Stomach (tissue), 9 donors: ENCODE measurements around the gene USP48. TPM values are rescaled to one million over a fixed set of nuclear protein-coding genes. Genes with fewer than 3 reads are reported as not detected.

Experiments
- DNase-seq, 2 donors: peaks; one replicate each; pipeline versions ENCODE4 v3.0.0 to v3.0.0-alpha.2; 2013 to 2019
- H3K27ac ChIP-seq, 5 donors: fragments of 200-600 bp in 4 of 5; sonication (generic) in 4 of 5; one replicate each; pipeline ENCODE4 v1.5.1; 2013 to 2019; ENCODE audit warnings: mild to moderate bottlenecking in 1 of 5, moderate library complexity in 1 of 5
- H3K27me3 ChIP-seq, 3 donors: fragments of 200-600 bp; sonication (generic); one replicate each; pipeline ENCODE4 v1.5.1; 2017 to 2019; ENCODE audit warnings: mixed run types in 1 of 3
- H3K36me3 ChIP-seq, 4 donors: fragments of 200-600 bp; sonication (generic); 1 replicate in 3 of 4; 2 replicates in 1 of 4; pipeline ENCODE4 v1.5.1; 2016 to 2019
- H3K4me1 ChIP-seq, 4 donors: fragments of 200-600 bp; sonication (generic); one replicate each; pipeline ENCODE4 v1.5.1; 2016 to 2019
- H3K4me3 ChIP-seq, 4 donors: fragments of 200-600 bp; sonication (generic) in 3 of 4; one replicate each; pipeline ENCODE4 v1.5.1; 2016 to 2019; ENCODE audit warnings: mild to moderate bottlenecking in 1 of 4
- H3K9me3 ChIP-seq, 4 donors: fragments of 200-600 bp; sonication (generic); one replicate each; pipeline ENCODE4 v1.5.1; 2016 to 2019
- EP300 ChIP-seq: sonication (generic); formaldehyde crosslinking; IDR thresholded peaks from one replicate; pipeline ENCODE4 v1.6.1; 2017; ENCODE audit warnings: antibody characterized with exemption
- POLR2A ChIP-seq, 4 donors: fragments of 450-650 bp; IDR thresholded peaks; one replicate each; pipeline ENCODE4 v1.6.1; 2016; ENCODE audit warnings: antibody characterized with exemption in 4 of 4, control low read depth in 2 of 4, mild to moderate bottlenecking in 1 of 4, moderate library complexity in 1 of 4
- POLR2AphosphoS5 ChIP-seq, 3 donors: sonication (generic); formaldehyde crosslinking; IDR thresholded peaks; one replicate each; pipeline ENCODE4 v1.6.1; 2016; ENCODE audit warnings: antibody characterized with exemption in 3 of 3
- WGBS, 5 donors: extraction: QIAGEN DNeasy Blood & Tissue Kit in 3 of 5; methylation state at CpG; one replicate each; pipeline versions ENCODE4 v1.1.5 to v1.1.7; 2013 to 2018; 5-methylcytosine and 5-hydroxymethylcytosine counted together
- intact Hi-C: fragments of 100-400 bp; cut with DNase I; formaldehyde crosslinking; loops from one replicate; pipeline ENCODE4 v1.15.1; 2023; ENCODE audit warnings: low total_unique reads
- polyA plus RNA-seq, 3 donors: library from polyadenylated mRNA; stranded (reverse); fragments of 200-250 nt; gene quantifications; one replicate each; pipeline ENCODE4 v1.2.3, GENCODE V29; 2013
- total RNA-seq, 5 donors: library from RNA; depleted of rRNA; stranded (reverse); fragments of >200 nt; gene quantifications; one replicate each; pipeline versions ENCODE4 v1.1.0 to v1.2.3, GENCODE V29; 2014 to 2016
- TF ChIP-seq, protein P1 (sequence below), 7 experiments: fragments of 450-650 bp in 4 of 7; fragments of 200-600 bp in 3 of 7; sonication (generic) in 3 of 7; IDR thresholded peaks; one replicate each; pipeline ENCODE4 v1.5.1; 2016 to 2019; ENCODE audit warnings: antibody characterized with exemption in 7 of 7, control low read depth in 2 of 7, mild to moderate bottlenecking in 1 of 7
- donor health status: healthy with polysubstance abuse.
- donor health status: Bipolar disorder and iron deficiency.
- donor health status: healthy.

The USP48 gene
- total and polyA plus RNA-seq, 8 donors, result 12.7 to 144 (median 78.7) TPM

DNA sequence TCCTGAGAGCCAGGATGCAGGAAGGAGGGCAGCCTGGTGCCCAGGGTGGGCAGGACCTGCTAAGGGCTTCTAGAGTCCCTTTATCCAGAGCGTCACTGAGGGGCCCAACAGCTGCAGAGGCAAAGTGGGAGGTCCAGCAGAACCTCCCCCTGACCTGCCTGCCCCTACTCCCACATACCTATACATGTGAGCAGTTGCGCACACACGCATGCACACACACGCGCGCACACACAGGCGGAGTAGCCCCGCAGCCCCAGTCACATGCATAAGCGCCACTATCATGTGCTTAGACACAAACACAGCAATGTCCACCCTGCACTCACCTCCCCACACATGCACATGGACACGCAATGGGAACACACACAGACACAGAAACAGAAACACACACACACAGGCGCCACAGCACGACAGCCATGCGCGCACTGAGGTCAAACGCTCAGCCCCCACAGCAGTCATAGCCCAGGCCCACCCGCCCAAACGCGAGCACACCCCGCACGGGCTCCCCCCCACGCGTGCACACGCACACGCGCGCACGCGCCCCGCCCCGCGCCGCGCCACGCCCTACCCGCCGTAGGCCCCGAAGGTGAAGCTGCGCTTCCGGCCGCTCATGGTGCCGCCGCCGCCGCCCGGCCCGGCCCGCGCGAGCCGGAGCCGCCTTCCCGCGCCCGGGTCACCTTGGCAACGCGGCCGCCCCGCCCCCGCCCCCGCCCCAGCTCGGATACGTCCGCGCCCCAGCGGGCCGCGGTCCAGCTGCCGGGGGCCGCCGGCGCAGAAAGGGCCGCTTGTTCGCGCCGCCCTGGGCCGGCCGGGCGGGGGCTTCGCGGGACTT lies 131.5 kb downstream of the USP48 start:
- H3K9me3 ChIP-seq, result no peaks in the 10 kb centered on the region
- peaks cover 18 to 39% (median 26%) of the 10 kb centered on the region in 4 donors for H3K4me1 ChIP-seq
- H3K27me3 ChIP-seq, result peaks cover 3 to 53% (median 5%) of the 10 kb centered on the region in 3 donors
- TF ChIP-seq EP300, result no peak
- TF ChIP-seq, protein P1, sequence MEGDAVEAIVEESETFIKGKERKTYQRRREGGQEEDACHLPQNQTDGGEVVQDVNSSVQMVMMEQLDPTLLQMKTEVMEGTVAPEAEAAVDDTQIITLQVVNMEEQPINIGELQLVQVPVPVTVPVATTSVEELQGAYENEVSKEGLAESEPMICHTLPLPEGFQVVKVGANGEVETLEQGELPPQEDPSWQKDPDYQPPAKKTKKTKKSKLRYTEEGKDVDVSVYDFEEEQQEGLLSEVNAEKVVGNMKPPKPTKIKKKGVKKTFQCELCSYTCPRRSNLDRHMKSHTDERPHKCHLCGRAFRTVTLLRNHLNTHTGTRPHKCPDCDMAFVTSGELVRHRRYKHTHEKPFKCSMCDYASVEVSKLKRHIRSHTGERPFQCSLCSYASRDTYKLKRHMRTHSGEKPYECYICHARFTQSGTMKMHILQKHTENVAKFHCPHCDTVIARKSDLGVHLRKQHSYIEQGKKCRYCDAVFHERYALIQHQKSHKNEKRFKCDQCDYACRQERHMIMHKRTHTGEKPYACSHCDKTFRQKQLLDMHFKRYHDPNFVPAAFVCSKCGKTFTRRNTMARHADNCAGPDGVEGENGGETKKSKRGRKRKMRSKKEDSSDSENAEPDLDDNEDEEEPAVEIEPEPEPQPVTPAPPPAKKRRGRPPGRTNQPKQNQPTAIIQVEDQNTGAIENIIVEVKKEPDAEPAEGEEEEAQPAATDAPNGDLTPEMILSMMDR (IDR thresholded peaks at IDR 0.05), result peak in 1 of 7 experiments; percentile 3
- DNase-seq, result peak; percentile 63 to 93
- no peaks in the 10 kb centered on the region for H3K36me3 ChIP-seq
- peak overlapping the region; percentile 49 to 53 (median 52) for H3K4me3 ChIP-seq
- intact Hi-C loops, result loop anchor here (10.0 kb wide), 1 partner anchor 137 kb away; no protein-coding TSS in a partner anchor
- peak overlapping the region; percentile 32 to 71 (median 61) for H3K27ac ChIP-seq
- 1 to 11% (median 4%) methylated on average over 22 to 80 of the region's 80 CpGs for WGBS, 5 donors

DNA sequence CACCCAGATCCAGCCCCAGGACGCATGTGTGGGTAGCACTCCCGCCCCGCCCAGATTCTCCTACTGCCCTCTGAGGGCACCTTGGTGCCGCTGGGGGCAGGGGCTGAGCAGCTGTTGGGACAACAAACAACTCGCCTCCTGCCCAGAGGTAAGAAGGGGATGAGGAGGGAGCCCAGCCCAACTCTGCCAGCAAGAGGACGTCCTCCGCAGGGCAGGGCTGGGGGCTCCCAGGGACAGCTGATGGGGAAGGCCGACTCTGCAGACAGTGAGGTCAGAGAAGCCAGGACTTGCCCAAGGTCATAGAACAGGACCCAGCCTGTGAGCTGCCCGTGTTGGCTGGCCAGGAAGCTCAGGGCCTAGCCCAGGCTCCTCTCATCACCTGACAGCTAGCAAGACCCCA lies 132.5 kb downstream of the USP48 start:
- H3K9me3 ChIP-seq, result no peaks in the 10 kb centered on the region
- peak overlapping the region in 4 of 5 donors; percentile 15 to 71 (median 56) for H3K27ac ChIP-seq
- peaks cover 18 to 31% (median 24%) of the 10 kb centered on the region in 4 donors for H3K4me1 ChIP-seq
- no peak overlapping the region for H3K4me3 ChIP-seq
- peak; percentile 36 to 48 for DNase-seq
- H3K27me3 ChIP-seq, result peaks cover 3 to 60% (median 5%) of the 10 kb centered on the region in 3 donors
- WGBS, 5 donors, result 31 to 66% (median 52%) methylated on average over 6 to 9 of the region's 9 CpGs
- no peaks in the 10 kb centered on the region for H3K36me3 ChIP-seq
- TF ChIP-seq POLR2A (IDR thresholded peaks at IDR 0.05) (no peak), EP300 (no peak), POLR2AphosphoS5 (IDR thresholded peaks at IDR 0.05) (no peak)
- TF ChIP-seq, protein P1 (IDR thresholded peaks at IDR 0.05), result no peak
- intact Hi-C loops, result loop anchor here (10.0 kb wide), 1 partner anchor 136 kb away; no protein-coding TSS in a partner anchor

DNA sequence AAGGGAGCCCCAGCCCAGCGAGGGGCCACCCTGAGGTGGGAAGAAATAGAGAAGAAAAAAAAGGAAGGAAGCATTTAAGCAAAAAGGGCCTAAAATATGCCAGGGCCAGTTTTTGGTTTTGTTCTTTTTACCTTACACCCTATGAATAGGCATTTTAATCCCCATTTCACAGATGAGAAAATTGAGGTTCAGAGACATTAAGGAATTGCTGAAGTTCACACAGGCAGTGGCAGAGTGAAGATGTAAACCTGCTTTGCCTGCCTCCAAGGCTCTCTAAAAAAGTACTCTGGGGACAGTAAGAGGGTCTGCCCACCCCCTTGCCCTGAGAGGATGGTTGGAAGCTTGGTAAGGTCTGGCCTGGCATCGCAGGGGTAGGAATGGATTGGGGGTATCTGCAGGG lies 133.6 kb downstream of the USP48 start:
- no peak overlapping the region for H3K4me3 ChIP-seq
- peaks cover 18 to 31% (median 24%) of the 10 kb centered on the region in 4 donors for H3K4me1 ChIP-seq
- WGBS, 5 donors, result 62 to 89% (median 74%) methylated on average over 2 of the region's 2 CpGs
- no peak for DNase-seq
- no peak for TF ChIP-seq POLR2AphosphoS5 (IDR thresholded peaks at IDR 0.05)
- TF ChIP-seq EP300, result no peak
- TF ChIP-seq, protein P1 (IDR thresholded peaks at IDR 0.05), result no peak
- TF ChIP-seq POLR2A (IDR thresholded peaks at IDR 0.05), result no peak
- no peak overlapping the region for H3K27ac ChIP-seq
- H3K9me3 ChIP-seq, result no peaks in the 10 kb centered on the region
- intact Hi-C loops, result no loop called here
- H3K36me3 ChIP-seq, result no peaks in the 10 kb centered on the region
- H3K27me3 ChIP-seq, result peaks cover 3 to 65% (median 5%) of the 10 kb centered on the region in 3 donors

DNA sequence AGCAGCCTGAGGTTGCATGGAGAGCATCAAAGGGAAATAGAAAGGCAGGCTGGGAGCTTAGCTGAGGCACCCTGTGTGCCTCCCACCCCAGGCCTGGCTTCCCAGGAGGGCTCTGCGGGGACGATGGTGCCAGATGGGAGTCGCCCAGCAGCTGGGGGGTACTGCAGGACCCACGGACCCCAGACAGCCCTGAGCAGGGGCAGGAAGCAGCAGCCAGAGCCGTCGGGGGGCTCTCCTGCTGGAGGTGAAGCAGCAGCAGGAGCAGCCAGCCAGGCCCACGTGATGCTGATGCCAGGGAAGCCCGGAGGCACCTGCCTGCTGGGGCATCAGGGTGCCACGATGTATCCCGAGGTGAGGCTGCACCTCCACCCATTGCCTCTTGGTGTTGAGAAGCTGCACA lies 134.2 kb downstream of the USP48 start:
- Histone ChIP-seq H3K27ac (no peak overlapping the region), H3K4me3 (no peak overlapping the region), H3K36me3 (no peaks in the 10 kb centered on the region), H3K9me3 (no peaks in the 10 kb centered on the region), H3K27me3 (peaks cover 3 to 69% (median 5%) of the 10 kb centered on the region in 3 donors), H3K4me1 (peaks cover 18 to 31% (median 24%) of the 10 kb centered on the region in 4 donors)
- intact Hi-C loops, result no loop called here
- DNase-seq, result no peak
- WGBS, 5 donors, result 63 to 77% (median 75%) methylated on average over 8 to 10 of the region's 10 CpGs
- TF ChIP-seq EP300 (no peak), POLR2AphosphoS5 (IDR thresholded peaks at IDR 0.05) (no peak), POLR2A (IDR thresholded peaks at IDR 0.05) (no peak)
- TF ChIP-seq, protein P1 (IDR thresholded peaks at IDR 0.05), result no peak
